Muscle layer of duodenum (tissue), 2 donors: ENCODE measurements around the gene HLA-DOB.
"Not testable (repeated sequence)": the region's sequence is repeated elsewhere in the genome, so short reads cannot be mapped to it uniquely, and the experiment has no call there.

ENCODE experiments used
- H3K27ac ChIP-seq: one replicate; pipeline ENCODE4 v1.7.0; 2013; ENCODE audit warnings: mild to moderate bottlenecking, low read length
- H3K27me3 ChIP-seq: one replicate; pipeline ENCODE4 v1.7.0; 2013; ENCODE audit warnings: low read depth, mild to moderate bottlenecking, control low read depth, low read length
- H3K36me3 ChIP-seq, 2 donors: one replicate each; pipeline ENCODE4 v1.7.0; 2013; ENCODE audit warnings: low read length in 2 of 2, control low read depth in 1 of 2, mild to moderate bottlenecking in 1 of 2; ENCODE audit not compliant: insufficient read depth in 2 of 2, control insufficient read depth in 1 of 2
- H3K4me1 ChIP-seq, 2 donors: one replicate each; pipeline ENCODE4 v1.7.0; 2013; ENCODE audit warnings: low read length in 2 of 2, mild to moderate bottlenecking in 2 of 2, control low read depth in 1 of 2, moderate library complexity in 1 of 2; ENCODE audit not compliant: insufficient read depth in 2 of 2, control insufficient read depth in 1 of 2
- H3K4me3 ChIP-seq, 2 donors: one replicate each; pipeline ENCODE4 v1.7.0; 2013; ENCODE audit warnings: low read length in 2 of 2, low read depth in 1 of 2, mild to moderate bottlenecking in 1 of 2
- H3K9me3 ChIP-seq, 2 donors: one replicate each; pipeline ENCODE4 v1.7.0; 2013; ENCODE audit warnings: low read length in 2 of 2, control low read depth in 1 of 2, mild to moderate bottlenecking in 1 of 2; ENCODE audit not compliant: control insufficient read depth in 1 of 2
- donor health status: healthy.

HLA-DOB gene

GRCh38 chr6:32805404-32805803 lies 11.4 kb downstream of the HLA-DOB start:
- not testable (repeated sequence) for H3K9me3 ChIP-seq, H3K4me3 ChIP-seq, H3K27me3 ChIP-seq, H3K36me3 ChIP-seq, H3K27ac ChIP-seq, H3K4me1 ChIP-seq

GRCh38 chr6:32803416-32803815 lies 13.4 kb downstream of the HLA-DOB start:
- no peaks in the 10 kb centered on the region for H3K27me3 ChIP-seq
- no peaks in the 10 kb centered on the region for H3K9me3 ChIP-seq
- no peak overlapping the region for H3K27ac ChIP-seq
- H3K36me3 ChIP-seq, result no peaks in the 10 kb centered on the region
- H3K4me1 ChIP-seq, result no peaks in the 10 kb centered on the region
- H3K4me3 ChIP-seq, result no peak overlapping the region

- Histone ChIP-seq H3K4me1 (no peaks in the 10 kb centered on the region), H3K27ac (no peak overlapping the region), H3K4me3 (no peak overlapping the region), H3K9me3 (no peaks in the 10 kb centered on the region), H3K27me3 (no peaks in the 10 kb centered on the region), H3K36me3 (no peaks in the 10 kb centered on the region)
Measured at GRCh38 chr6:32799740-32800139, 17.1 kb downstream of the HLA-DOB start.

- Histone ChIP-seq H3K4me1 (no peaks in the 10 kb centered on the region), H3K27me3 (no peaks in the 10 kb centered on the region), H3K27ac (no peak overlapping the region), H3K36me3 (no peaks in the 10 kb centered on the region), H3K9me3 (no peaks in the 10 kb centered on the region), H3K4me3 (no peak overlapping the region)
Measured at GRCh38 chr6:32799168-32799567, 17.6 kb downstream of the HLA-DOB start.

GRCh38 chr6:32796848-32797776 lies 19.7 kb downstream of the HLA-DOB start:
- Histone ChIP-seq H3K4me1 (no peaks in the 10 kb centered on the region), H3K9me3 (no peaks in the 10 kb centered on the region), H3K27ac (peak overlapping the region; percentile 1), H3K27me3 (no peaks in the 10 kb centered on the region), H3K4me3 (peak overlapping the region; percentile 6 to 43), H3K36me3 (no peaks in the 10 kb centered on the region)

- H3K4me1 ChIP-seq, result no peaks in the 10 kb centered on the region
- H3K27ac ChIP-seq, result no peak overlapping the region
- no peaks in the 10 kb centered on the region for H3K9me3 ChIP-seq
- H3K36me3 ChIP-seq, result no peaks in the 10 kb centered on the region
- H3K27me3 ChIP-seq, result no peaks in the 10 kb centered on the region
- no peak overlapping the region for H3K4me3 ChIP-seq
Measured at GRCh38 chr6:32794510-32794909, 22.3 kb downstream of the HLA-DOB start.

- Histone ChIP-seq H3K36me3 (no peaks in the 10 kb centered on the region), H3K9me3 (no peaks in the 10 kb centered on the region), H3K4me3 (no peak overlapping the region), H3K27ac (no peak overlapping the region), H3K4me1 (no peaks in the 10 kb centered on the region), H3K27me3 (no peaks in the 10 kb centered on the region)
Measured at GRCh38 chr6:32792901-32793435, 23.8 kb downstream of the HLA-DOB start.

- Histone ChIP-seq H3K4me1 (no peaks in the 10 kb centered on the region), H3K9me3 (no peaks in the 10 kb centered on the region), H3K4me3 (no peak overlapping the region), H3K36me3 (no peaks in the 10 kb centered on the region), H3K27me3 (no peaks in the 10 kb centered on the region), H3K27ac (no peak overlapping the region)
Measured at GRCh38 chr6:32790306-32790705, 26.5 kb downstream of the HLA-DOB start.

- H3K4me3 ChIP-seq, result no peak overlapping the region
- no peak overlapping the region for H3K27ac ChIP-seq
- no peaks in the 10 kb centered on the region for H3K9me3 ChIP-seq
- no peaks in the 10 kb centered on the region for H3K27me3 ChIP-seq
- H3K36me3 ChIP-seq, result no peaks in the 10 kb centered on the region
- H3K4me1 ChIP-seq, result no peaks in the 10 kb centered on the region
Measured at GRCh38 chr6:32785781-32786533, 30.8 kb downstream of the HLA-DOB start.

- H3K36me3 ChIP-seq, H3K27ac ChIP-seq, H3K4me3 ChIP-seq, H3K27me3 ChIP-seq, H3K9me3 ChIP-seq, H3K4me1 ChIP-seq: not testable (repeated sequence)
Measured at GRCh38 chr6:32782923-32783322, 33.9 kb downstream of the HLA-DOB start.

GRCh38 chr6:32779036-32779435 lies 37.8 kb downstream of the HLA-DOB start:
- no peaks in the 10 kb centered on the region for H3K36me3 ChIP-seq
- H3K27ac ChIP-seq, result no peak overlapping the region
- H3K9me3 ChIP-seq, result no peaks in the 10 kb centered on the region
- H3K4me1 ChIP-seq, result no peaks in the 10 kb centered on the region
- no peaks in the 10 kb centered on the region for H3K27me3 ChIP-seq
- H3K4me3 ChIP-seq, result no peak overlapping the region
